Hepatocyte (in vitro differentiated cells): ENCODE measurements around the gene TBCA. TPM values are rescaled to one million over a fixed set of nuclear protein-coding genes. Genes with fewer than 3 reads are reported as not detected.

Experiments
- DNase-seq: peaks from one replicate; pipeline ENCODE4 v3.0.0-alpha.2; 2016; ENCODE audit warnings: low spot score
- H2AFZ ChIP-seq: fragments of 200-600 bp; sonication (generic); 2 replicates; pipeline ENCODE4 v1.6.0; 2016; ENCODE audit warnings: antibody characterized with exemption, mild to moderate bottlenecking
- H3K27ac ChIP-seq: fragments of 200-600 bp; sonication (generic); 2 replicates; pipeline ENCODE4 v1.5.1; 2016; ENCODE audit warnings: mild to moderate bottlenecking
- H3K27me3 ChIP-seq: fragments of 200-600 bp; sonication (generic); 2 replicates; pipeline ENCODE4 v1.6.1; 2016
- H3K36me3 ChIP-seq: fragments of 200-600 bp; sonication (generic); replicated peaks from 2 replicates; pipeline ENCODE4 v1.5.1; 2016; ENCODE audit warnings: low read depth; ENCODE audit not compliant: insufficient read depth
- H3K4me1 ChIP-seq: fragments of 200-600 bp; sonication (generic); 2 replicates; pipeline ENCODE4 v1.5.1; 2016; ENCODE audit warnings: mild to moderate bottlenecking, moderate library complexity; ENCODE audit not compliant: insufficient read depth
- H3K4me2 ChIP-seq: fragments of 200-600 bp; sonication (generic); 2 replicates; pipeline ENCODE4 v1.6.0; 2016
- H3K4me3 ChIP-seq: fragments of 200-600 bp; sonication (generic); 2 replicates; pipeline ENCODE4 v1.5.1; 2016; ENCODE audit warnings: mild to moderate bottlenecking
- H3K79me2 ChIP-seq: fragments of 200-600 bp; sonication (generic); 2 replicates; pipeline ENCODE4 v1.6.0; 2017; ENCODE audit warnings: mild to moderate bottlenecking
- H3K9me2 ChIP-seq: fragments of 200-600 bp; sonication (generic); replicated peaks from 2 replicates; pipeline ENCODE4 v1.6.0; 2017; ENCODE audit warnings: mild to moderate bottlenecking; ENCODE audit not compliant: insufficient read depth
- H3K9me3 ChIP-seq: fragments of 200-600 bp; sonication (generic); 2 replicates; pipeline ENCODE4 v1.5.1; 2016; ENCODE audit warnings: low read depth, mild to moderate bottlenecking
- H4K20me1 ChIP-seq: fragments of 200-600 bp; sonication (generic); 2 replicates; pipeline ENCODE4 v1.6.0; 2016; ENCODE audit warnings: mild to moderate bottlenecking; ENCODE audit not compliant: insufficient read depth, poor library complexity, severe bottlenecking
- CTCF ChIP-seq: fragments of 200-600 bp; sonication (generic); IDR thresholded peaks from 2 replicates; pipeline ENCODE4 v1.5.1; 2016; ENCODE audit warnings: antibody characterized with exemption, mild to moderate bottlenecking; ENCODE audit not compliant: poor library complexity
- EZH2 ChIP-seq: fragments of 200-600 bp; sonication (generic); IDR thresholded peaks from 2 replicates; pipeline ENCODE4 v1.6.1; 2016; ENCODE audit warnings: antibody characterized with exemption, mild to moderate bottlenecking, borderline replicate concordance
- EZH2phosphoT487 ChIP-seq: fragments of 200-600 bp; sonication (generic); IDR thresholded peaks from one replicate; pipeline ENCODE4 v1.6.1; 2018; ENCODE audit warnings: antibody characterized with exemption, mild to moderate bottlenecking, low read depth, moderate library complexity; ENCODE audit not compliant: unreplicated experiment, severe bottlenecking
- WGBS: methylation state at CpG from one replicate; pipeline ENCODE4 v1.1.6; 2016; ENCODE audit warnings: low lambda C conversion rate; ENCODE audit errors: missing lambda C conversion rate; 5-methylcytosine and 5-hydroxymethylcytosine counted together
- polyA plus RNA-seq: library from polyadenylated mRNA; unstranded; fragments of >200 nt; fragmentation: Nextera tagmentation; extraction: Ambion mirVana; gene quantifications from 2 replicates; pipeline ENCODE4 v1.2.1, GENCODE V29; 2016
- total RNA-seq: library from RNA; depleted of rRNA; stranded (reverse); fragments of >200 nt; gene quantifications from 2 replicates; pipeline ENCODE4 v1.2.3, GENCODE V29; 2014

Gene TBCA
- total and polyA plus RNA-seq, 2 experiments from 2014 or later, result 278 to 282 TPM

- no peak for DNase-seq
- Histone ChIP-seq H3K4me1 (peaks cover 9% of the 10 kb centered on the region), H3K9me3 (no peaks in the 10 kb centered on the region), H3K9me2 (no peaks in the 10 kb centered on the region), H2AFZ (no peak overlapping the region), H3K4me3 (no peak overlapping the region), H3K4me2 (no peak overlapping the region), H3K27ac (no peak overlapping the region), H3K27me3 (peaks cover 97% of the 10 kb centered on the region), H3K79me2 (no peaks in the 10 kb centered on the region), H3K36me3 (no peaks in the 10 kb centered on the region), H4K20me1 (no peaks in the 10 kb centered on the region)
- TF ChIP-seq CTCF (no peak), EZH2phosphoT487 (peak; percentile 44), EZH2 (peak; percentile 24)
- WGBS, result 3% methylated on average over 12 of the region's 23 CpGs
Measured at GRCh38 chr5:77641397-77641943, 134.7 kb downstream of the TBCA start.

Other genes starting within 250 kb of the TBCA start
- not detected in 2 replicates for gene OTP, start 137.6 kb downstream of the TBCA start, total RNA-seq
- gene OTP, start 137.6 kb downstream of the TBCA start, polyA plus RNA-seq, result not detected in 2 replicates